NCI-H226 (cell line): ENCODE results near the gene CISTR.
"Not testable (repeated sequence)": the region's sequence is repeated elsewhere in the genome, so short reads cannot be mapped to it uniquely, and the experiment has no call there.

Experiments used
- DNase-seq: peaks from one replicate; pipeline ENCODE4 v3.0.0-alpha.2; 2015

The CISTR gene

GRCh38 chr12:53740130-53740491 lies 11.7 kb downstream of the CISTR start:
- no peak for DNase-seq

GRCh38 chr12:53739214-53740129 lies 12.3 kb downstream of the CISTR start:
- no peak for DNase-seq

GRCh38 chr12:53738406-53739213 lies 13.2 kb downstream of the CISTR start:
- no peak for DNase-seq

GRCh38 chr12:53737951-53738405 lies 13.8 kb downstream of the CISTR start:
- no peak for DNase-seq

- no peak for DNase-seq
Observed at GRCh38 chr12:53737093-53737808, 14.5 kb downstream of the CISTR start.

GRCh38 chr12:53736592-53736991 lies 15.2 kb downstream of the CISTR start:
- DNase-seq: no peak

GRCh38 chr12:53735556-53735955 lies 16.2 kb downstream of the CISTR start:
- no peak for DNase-seq

GRCh38 chr12:53734425-53734824 lies 17.4 kb downstream of the CISTR start:
- no peak for DNase-seq

GRCh38 chr12:53733807-53734200 lies 18.0 kb downstream of the CISTR start:
- no peak for DNase-seq

GRCh38 chr12:53733051-53733806 lies 18.6 kb downstream of the CISTR start:
- DNase-seq: no peak

GRCh38 chr12:53729644-53730043 lies 22.1 kb downstream of the CISTR start:
- DNase-seq: no peak

- no peak for DNase-seq
Observed at GRCh38 chr12:53728206-53728605, 23.6 kb downstream of the CISTR start.

GRCh38 chr12:53727310-53728041 lies 24.3 kb downstream of the CISTR start, which contains the start of gene CALCOCO1:
TSS of gene CALCOCO1 (minus strand) at chr12:53727452. CDS start at chr12:53725242, 2,210 bp downstream.
- peak; percentile 100 for DNase-seq

GRCh38 chr12:53726946-53727309 lies 24.9 kb downstream of the CISTR start:
- DNase-seq: no peak

- no peak for DNase-seq
Observed at GRCh38 chr12:53726341-53726740, 25.4 kb downstream of the CISTR start.

GRCh38 chr12:53725824-53726223 lies 26.0 kb downstream of the CISTR start:
- DNase-seq: peak; percentile 43

- no peak for DNase-seq
Observed at GRCh38 chr12:53722450-53723041, 29.2 kb downstream of the CISTR start.

- DNase-seq: no peak
Observed at GRCh38 chr12:53720946-53721345, 30.8 kb downstream of the CISTR start.

GRCh38 chr12:53719649-53720048 lies 32.1 kb downstream of the CISTR start:
- DNase-seq: no peak

GRCh38 chr12:53718567-53718966 lies 33.2 kb downstream of the CISTR start:
- DNase-seq: not testable (repeated sequence)

GRCh38 chr12:53717319-53717718 lies 34.5 kb downstream of the CISTR start:
- DNase-seq: no peak
